MCF 10A (cell line): Measurements from ENCODE around the gene TIFAB. TPM values are rescaled to one million over a fixed set of nuclear protein-coding genes. Genes with fewer than 3 reads are reported as not detected.

Experiments used
- BruUV-seq: library from RNA; stranded (reverse); fragments of 400-500 nt; replicated peaks from 2 replicates; lab custom pipeline; 2021; lab: Mats Ljungman, UMichigan
- CTCF ChIA-PET: fragments of 300-600 bp; sonication (Branson Sonifier 250); formaldehyde crosslinking; extraction: SDS; loops from one replicate; lab custom pipeline; 2021; ENCODE audit warnings: antibody characterized with exemption, inconsistent platforms; lab: Yijun Ruan, JAX
- POLR2A ChIA-PET: fragments of 300-600, 350-650 bp; sonication (Branson Sonifier 250); formaldehyde crosslinking; extraction: SDS; loops from one replicate; lab custom pipeline; 2020; ENCODE audit warnings: antibody characterized with exemption, inconsistent platforms; lab: Yijun Ruan, JAX
- DNase-seq: peaks from one replicate; pipeline ENCODE4 v3.0.0-alpha.2; 2018; ENCODE audit not compliant: unreplicated experiment
- H3K27ac Mint-ChIP-seq: one replicate; pipeline ENCODE4 v1.8.0; 2022; ENCODE audit warnings: mild to moderate bottlenecking, low read depth, mixed read lengths; ENCODE audit not compliant: unreplicated experiment
- H3K27me3 Mint-ChIP-seq: one replicate; pipeline ENCODE4 v1.8.0; 2022; ENCODE audit warnings: mixed read lengths; ENCODE audit not compliant: insufficient read depth, unreplicated experiment
- H3K36me3 Mint-ChIP-seq: one replicate; pipeline ENCODE4 v1.8.0; 2022; ENCODE audit warnings: mild to moderate bottlenecking, moderate library complexity, mixed read lengths; ENCODE audit not compliant: insufficient read depth, unreplicated experiment
- H3K4me1 Mint-ChIP-seq: one replicate; pipeline ENCODE4 v1.8.0; 2022; ENCODE audit warnings: mixed read lengths; ENCODE audit not compliant: insufficient read depth, unreplicated experiment
- H3K4me3 Mint-ChIP-seq: one replicate; pipeline ENCODE4 v1.8.0; 2022; ENCODE audit warnings: mild to moderate bottlenecking, moderate library complexity, mixed read lengths; ENCODE audit not compliant: unreplicated experiment
- H3K9me3 Mint-ChIP-seq: one replicate; pipeline ENCODE4 v1.8.0; 2022; ENCODE audit warnings: mixed read lengths; ENCODE audit not compliant: unreplicated experiment
- CTCF ChIP-seq: fragments of 200-600 bp; IDR thresholded peaks from one replicate; pipeline ENCODE4 v1.8.0; 2022; ENCODE audit warnings: antibody characterized with exemption, mild to moderate bottlenecking; ENCODE audit not compliant: unreplicated experiment
- intact Hi-C: fragments of 100-400 bp; cut with micrococcal nuclease; formaldehyde crosslinking; loops from 2 replicates; pipeline ENCODE4 v1.14.1; 2022
- total RNA-seq: library from RNA; stranded (reverse); gene quantifications from 2 replicates; pipeline ENCODE4 v1.2.3, GENCODE V29; 2022

The TIFAB gene
- total RNA-seq, 1 experiment from 2014 or later, result not detected

GRCh38 chr5:135423146-135423845 is 28.9 kb downstream of the TIFAB start:
- no TSS peak for BruUV-seq
- DNase-seq, result no peak
- no peaks in the 10 kb centered on the region for H3K36me3 Mint-ChIP-seq
- POLR2A ChIA-PET, result interaction anchor here (1.4 to 1.7 kb wide), 2 partner anchors 16 to 130 kb away, joined by 3 to 4 read pairs; no protein-coding TSS in a partner anchor
- H3K27me3 Mint-ChIP-seq, result peaks cover 40% of the 10 kb centered on the region
- H3K4me3 Mint-ChIP-seq, result no peak overlapping the region
- peaks cover under 1% of the 10 kb centered on the region for H3K9me3 Mint-ChIP-seq
- intact Hi-C loops, result loop anchor here (10.0 kb wide), 1 partner anchor 58 kb away; no protein-coding TSS in a partner anchor
- CTCF ChIA-PET, result interaction anchor here (0.6 to 4.0 kb wide), 7 partner anchors 11 to 516 kb away, joined by 3 to 27 read pairs (median 7); no protein-coding TSS in a partner anchor
- no peaks in the 10 kb centered on the region for H3K4me1 Mint-ChIP-seq
- TF ChIP-seq CTCF, result no peak
- no peak overlapping the region for H3K27ac Mint-ChIP-seq

- no TSS peak for BruUV-seq
- ChIA-PET CTCF (interaction anchor here (0.6 kb wide), 2 partner anchors 61 to 428 kb away, joined by 3 read pairs; no protein-coding TSS in a partner anchor), POLR2A (interaction anchor here (0.6 to 1.5 kb wide), 5 partner anchors 17 to 741 kb away, joined by 3 to 8 read pairs (median 3); partner anchors contain the start of gene MACROH2A1)
- no peaks in the 10 kb centered on the region for H3K4me1 Mint-ChIP-seq
- H3K36me3 Mint-ChIP-seq, result no peaks in the 10 kb centered on the region
- no peaks in the 10 kb centered on the region for H3K9me3 Mint-ChIP-seq
- H3K27me3 Mint-ChIP-seq, result peaks cover 49% of the 10 kb centered on the region
- DNase-seq, result no peak
- TF ChIP-seq CTCF, result no peak
- no peak overlapping the region for H3K4me3 Mint-ChIP-seq
- no peak overlapping the region for H3K27ac Mint-ChIP-seq
- intact Hi-C loops, result loop anchor here (10.0 kb wide), 1 partner anchor 58 kb away; no protein-coding TSS in a partner anchor
These were observed 29.7 kb downstream of the TIFAB start for GRCh38 chr5:135422419-135422818.

- Mint-ChIP-seq H3K27me3 (peaks cover 100% of the 10 kb centered on the region), H3K36me3 (no peaks in the 10 kb centered on the region), H3K9me3 (no peaks in the 10 kb centered on the region), H3K4me3 (no peak overlapping the region), H3K27ac (no peak overlapping the region), H3K4me1 (no peaks in the 10 kb centered on the region)
- DNase-seq, result no peak
- ChIA-PET POLR2A (interaction anchor here (0.8 to 1.4 kb wide), 2 partner anchors 9 to 17 kb away, joined by 3 to 4 read pairs; no protein-coding TSS in a partner anchor), CTCF (interaction anchor here (0.6 to 1.3 kb wide), 2 partner anchors 9 to 41 kb away, joined by 3 to 6 read pairs; no protein-coding TSS in a partner anchor)
- intact Hi-C loops, result no loop called here
- BruUV-seq, result no TSS peak
- no peak for TF ChIP-seq CTCF
These were observed 35.1 kb downstream of the TIFAB start for GRCh38 chr5:135417083-135417482.

GRCh38 chr5:135405082-135405481 is 47.1 kb downstream of the TIFAB start:
- intact Hi-C loops, result no loop called here
- Mint-ChIP-seq H3K4me1 (peaks cover 3% of the 10 kb centered on the region), H3K4me3 (no peak overlapping the region), H3K36me3 (peaks cover 6% of the 10 kb centered on the region), H3K9me3 (no peaks in the 10 kb centered on the region), H3K27me3 (peaks cover 4% of the 10 kb centered on the region), H3K27ac (no peak overlapping the region)
- ChIA-PET POLR2A (interaction anchor here (0.6 to 0.9 kb wide), 3 partner anchors 17 to 727 kb away, joined by 3 to 5 read pairs (median 3); no protein-coding TSS in a partner anchor), CTCF (interaction anchor here (0.6 to 3.8 kb wide), 6 partner anchors 8 to 161 kb away, joined by 3 to 27 read pairs (median 3); no protein-coding TSS in a partner anchor)
- no peak for DNase-seq
- TF ChIP-seq CTCF, result no peak
- BruUV-seq, result no TSS peak
